Measurements from ENCODE around the gene SRRD.

GRCh38 chr22:26483439-26484359, at the start of gene SRRD, which contains the start of gene HPS4:
- no peak for TF ChIP-seq CTCF (IDR thresholded peaks at IDR 0.05)
- peak in 1 of 2 donors; percentile 46 for TF ChIP-seq POLR2A (IDR thresholded peaks at IDR 0.05)
